Limb (tissue), 2 donors: ENCODE results near the gene TMPRSS7.

Experiments used
- DNase-seq, 2 donors: peaks; one replicate each; pipeline ENCODE4 v3.0.0-alpha.2; 2016; ENCODE audit errors: extremely low spot score in 2 of 2

Gene TMPRSS7

DNA sequence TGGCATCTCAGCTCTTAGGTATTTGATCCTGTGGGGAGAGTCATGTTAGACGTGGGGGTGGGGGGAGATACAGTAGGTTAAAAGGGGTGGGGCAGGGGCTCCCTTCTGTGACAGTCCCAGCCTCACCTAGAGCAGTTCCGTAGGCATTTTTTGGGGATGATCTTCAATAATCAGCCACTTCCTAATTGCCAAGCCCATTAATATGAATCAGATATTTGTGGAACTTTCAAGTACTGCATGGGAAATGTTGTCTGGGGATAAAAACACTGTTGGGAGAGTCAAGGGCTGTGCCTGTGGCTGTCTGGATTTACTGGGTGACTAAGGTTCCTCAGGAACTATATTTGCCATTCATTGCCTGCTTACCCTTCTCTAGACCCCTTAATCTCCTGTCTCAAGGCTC, 61.2 kb downstream of the TMPRSS7 start:
- no peak for DNase-seq

DNA sequence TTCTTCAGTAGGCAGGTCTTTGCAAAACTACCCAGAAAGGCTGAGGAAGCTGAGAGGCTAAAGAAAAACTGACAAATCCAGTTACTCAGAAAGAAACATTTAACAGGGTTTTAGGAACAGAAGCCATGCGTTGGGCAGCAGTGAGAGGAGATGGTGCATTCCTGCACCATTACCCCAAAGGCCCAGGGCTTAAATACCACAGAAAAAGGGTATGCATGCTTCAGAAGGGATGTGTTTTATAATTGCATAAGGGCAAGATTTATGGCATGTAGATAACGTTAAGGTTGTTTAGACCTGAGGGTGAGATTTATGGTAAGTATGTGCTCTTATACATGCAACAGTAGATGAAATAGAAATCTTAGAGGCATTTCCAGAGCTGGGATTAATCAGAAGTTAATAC, 61.6 kb downstream of the TMPRSS7 start:
- DNase-seq = no peak

DNA sequence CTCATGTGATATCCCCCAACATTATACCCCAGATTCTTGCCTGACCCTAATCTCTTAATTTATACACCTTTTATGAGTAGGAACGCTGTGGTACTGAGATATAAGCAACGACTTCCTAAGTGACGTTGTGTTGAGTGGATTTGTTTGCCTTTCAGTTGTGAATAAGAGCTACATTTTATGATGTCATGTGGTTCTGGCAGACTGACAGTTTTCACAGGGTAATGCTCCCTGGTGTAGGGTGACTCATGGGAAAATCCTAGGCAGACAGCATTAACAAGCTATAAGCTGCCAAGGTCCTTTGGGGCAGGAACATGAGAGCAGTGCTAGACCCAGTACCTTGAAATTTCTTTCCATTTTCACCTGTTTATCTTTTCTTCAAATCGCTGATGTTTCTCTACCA, 62.8 kb downstream of the TMPRSS7 start:
- no peak for DNase-seq

DNA sequence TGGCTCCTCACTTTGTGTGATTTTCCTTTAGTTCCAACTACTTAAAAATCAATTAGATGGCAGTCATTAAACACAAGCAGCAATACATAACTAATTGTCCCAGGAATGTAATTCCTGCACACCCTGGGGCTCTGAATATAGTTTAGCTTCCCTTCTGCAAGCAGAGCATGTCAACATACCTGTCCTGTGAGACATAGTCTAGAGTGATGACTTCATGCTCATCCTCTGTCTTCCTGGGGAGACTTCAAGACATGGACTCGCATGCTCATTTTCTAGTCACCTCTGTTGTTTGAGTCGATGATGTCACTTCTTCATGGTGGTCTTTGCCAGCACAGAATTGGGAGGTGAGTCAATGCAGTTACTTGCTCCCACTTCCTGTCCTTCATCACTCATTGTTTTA, 67.4 kb downstream of the TMPRSS7 start:
- no peak for DNase-seq

DNA sequence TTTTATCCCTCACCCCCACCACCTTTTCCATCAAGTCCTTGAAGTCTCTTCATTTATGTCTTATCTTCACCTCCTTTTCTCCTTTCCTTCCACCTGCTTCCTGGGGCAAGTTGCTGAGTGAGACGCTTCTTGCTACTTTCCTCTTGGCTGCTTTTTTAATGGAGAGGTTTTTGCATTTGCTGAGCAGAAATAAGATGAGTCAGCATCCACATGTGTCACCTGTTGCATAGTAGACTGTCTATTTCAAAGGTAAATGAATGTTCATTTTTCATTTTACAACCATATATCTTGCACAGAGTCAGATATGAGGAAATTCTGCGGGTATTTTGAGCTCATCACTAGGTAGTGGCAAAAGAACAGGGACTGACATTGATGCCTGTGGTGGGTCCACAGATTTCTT, 70.2 kb downstream of the TMPRSS7 start:
- no peak for DNase-seq

DNA sequence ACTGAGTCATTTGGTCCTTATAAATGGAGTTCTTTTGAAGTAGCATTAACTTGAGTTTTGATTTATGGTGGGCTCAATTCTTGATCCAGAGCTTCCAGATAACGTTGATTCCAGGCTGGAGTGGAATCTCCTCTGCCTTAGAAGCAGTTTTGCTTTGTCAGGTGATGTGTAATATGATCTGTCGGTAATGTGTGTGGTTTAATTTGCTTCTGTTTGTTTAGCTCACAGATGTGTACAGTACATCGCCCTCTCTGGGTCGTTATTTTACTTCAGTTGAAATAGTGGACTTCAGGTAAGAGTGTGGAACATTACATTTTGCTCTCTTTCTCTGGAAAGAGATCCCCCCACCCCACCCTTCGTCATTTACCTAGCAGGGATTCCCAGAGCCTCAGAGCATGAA, 74.8 kb downstream of the TMPRSS7 start:
- no peak for DNase-seq

DNA sequence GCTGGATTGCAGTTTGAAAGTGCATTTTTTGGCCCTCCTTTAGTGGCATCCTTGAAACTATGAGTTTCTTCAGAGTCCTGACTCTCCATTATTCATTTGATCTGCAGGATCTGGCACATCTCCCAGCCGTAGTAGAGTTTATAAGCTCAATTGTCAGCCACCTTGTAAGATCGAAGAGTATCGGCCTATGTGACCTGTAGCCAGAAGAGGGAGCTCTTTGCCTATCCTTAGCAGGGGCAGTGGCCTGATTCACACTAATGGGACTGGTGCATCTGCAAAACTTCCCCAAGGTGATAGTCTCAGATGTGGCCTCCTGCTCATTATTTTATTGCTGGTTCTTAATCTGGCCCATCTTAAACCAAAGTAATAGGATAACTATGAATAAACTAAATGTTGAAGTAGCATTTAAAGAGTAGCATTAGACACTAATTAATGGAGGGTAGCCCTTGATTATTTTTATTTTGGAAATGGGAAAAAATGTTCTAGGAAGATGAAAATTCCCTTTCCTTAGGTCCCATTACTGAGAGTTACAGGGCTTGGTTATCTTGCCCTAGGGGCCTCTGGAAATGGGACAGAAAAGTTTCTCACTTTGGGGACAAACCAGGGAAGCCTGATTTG, 77.4 kb downstream of the TMPRSS7 start:
- no peak for DNase-seq

DNA sequence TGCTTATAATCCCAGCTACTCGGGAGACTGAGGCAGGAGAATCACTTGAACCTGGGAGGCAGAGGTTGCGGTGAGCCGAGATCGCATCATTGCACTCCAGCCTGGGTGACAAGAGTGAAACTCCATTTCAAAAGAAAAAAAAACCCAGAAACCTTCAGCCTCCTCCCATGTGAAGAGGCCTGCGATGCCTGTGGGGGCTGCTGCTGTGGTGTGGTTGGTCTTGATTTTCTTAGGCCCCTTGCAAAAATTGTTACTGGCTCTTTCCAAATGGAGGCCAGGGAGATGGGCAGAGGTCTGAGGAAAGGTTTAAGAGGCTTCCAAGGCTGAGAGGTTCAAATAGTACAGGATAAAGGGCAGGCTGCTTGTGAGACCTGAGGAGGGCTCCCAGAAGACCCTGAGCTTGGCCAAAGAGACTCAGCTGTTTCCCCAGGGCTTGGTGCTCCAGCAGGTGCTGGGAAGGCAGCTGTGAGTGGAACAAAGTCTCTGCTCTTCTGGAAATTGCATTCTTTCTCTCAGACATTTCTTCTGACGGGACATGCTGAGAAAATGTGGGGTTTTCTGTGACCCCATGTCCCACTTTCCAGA, 80.1 kb downstream of the TMPRSS7 start:
- no peak for DNase-seq

DNA sequence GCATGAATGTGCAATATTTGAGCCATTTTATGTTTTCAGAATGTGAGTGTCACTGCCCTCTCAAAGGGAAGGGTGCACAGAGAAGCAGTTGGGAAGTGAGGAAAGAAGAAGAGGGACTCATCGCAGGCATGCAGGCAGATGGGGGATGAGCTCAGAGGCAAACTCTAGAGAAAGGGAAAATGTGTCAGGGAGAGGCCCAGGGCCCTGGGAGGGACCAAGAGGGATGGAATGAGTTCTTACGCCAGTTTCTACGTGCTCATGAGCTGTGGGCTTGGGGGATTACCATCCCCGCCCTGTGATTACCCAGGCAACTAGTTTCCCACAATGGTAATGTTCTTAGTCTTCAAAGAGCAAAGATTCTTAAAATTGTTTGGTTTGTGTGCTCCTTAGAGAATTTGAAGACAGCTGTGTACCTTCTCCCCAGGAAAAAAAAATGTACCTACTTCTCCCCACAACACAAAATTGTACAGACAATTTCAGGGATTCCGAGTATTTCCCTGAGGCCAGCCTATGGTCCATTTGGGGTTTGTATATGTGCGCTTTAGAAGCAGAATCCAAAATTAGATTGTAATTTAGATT, 80.7 kb downstream of the TMPRSS7 start:
- DNase-seq = no peak

DNA sequence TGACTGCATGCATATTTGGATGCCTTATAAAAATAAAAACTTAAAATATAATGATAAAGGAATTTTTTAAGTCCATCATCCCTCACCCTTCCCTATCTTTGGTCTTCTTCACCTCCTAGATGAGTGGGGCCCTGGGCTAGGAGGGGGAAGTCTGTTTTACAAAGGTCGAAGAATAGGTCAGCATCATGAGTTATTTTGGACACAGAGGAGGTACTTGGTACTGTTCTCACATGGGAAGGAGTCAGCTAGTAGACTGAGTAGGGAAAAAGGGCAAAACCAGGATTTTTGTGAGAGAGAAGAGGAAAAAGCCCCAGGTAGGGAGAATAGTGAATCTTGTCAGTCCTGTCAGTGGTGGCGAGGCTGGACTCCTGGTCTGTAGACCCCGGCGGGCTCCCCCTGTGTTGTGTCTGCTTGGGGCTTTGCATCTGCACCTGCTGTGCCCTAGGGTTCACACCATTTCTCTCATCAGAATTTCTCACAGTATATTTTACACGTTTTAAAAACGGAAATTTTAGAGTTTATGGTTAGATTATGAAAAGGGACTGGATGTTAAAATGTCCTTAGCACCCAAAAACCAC, 81.4 kb downstream of the TMPRSS7 start:
- DNase-seq = no peak

DNA sequence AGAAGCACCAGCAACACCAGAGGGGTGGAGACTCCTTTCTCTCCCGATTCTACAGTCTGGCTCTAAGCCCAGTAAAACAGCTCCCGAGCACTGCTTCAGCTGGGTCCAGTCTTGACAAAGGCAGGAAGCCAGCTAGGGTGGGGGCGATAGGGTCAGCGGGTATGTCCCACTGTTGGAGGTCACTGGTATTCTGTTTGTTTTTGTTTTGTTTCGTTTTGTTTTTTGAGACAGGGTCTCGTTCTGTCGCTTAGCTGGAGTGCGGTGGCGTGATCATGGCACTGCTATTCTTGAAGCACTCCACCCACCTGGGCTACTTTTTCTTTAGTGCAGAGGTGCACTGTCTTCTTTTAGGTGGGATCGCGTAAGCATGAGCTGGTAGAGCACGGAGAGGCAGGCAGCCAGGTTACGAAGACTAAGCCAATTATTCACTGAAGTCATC, 82.2 kb downstream of the TMPRSS7 start:
- no peak for DNase-seq

DNA sequence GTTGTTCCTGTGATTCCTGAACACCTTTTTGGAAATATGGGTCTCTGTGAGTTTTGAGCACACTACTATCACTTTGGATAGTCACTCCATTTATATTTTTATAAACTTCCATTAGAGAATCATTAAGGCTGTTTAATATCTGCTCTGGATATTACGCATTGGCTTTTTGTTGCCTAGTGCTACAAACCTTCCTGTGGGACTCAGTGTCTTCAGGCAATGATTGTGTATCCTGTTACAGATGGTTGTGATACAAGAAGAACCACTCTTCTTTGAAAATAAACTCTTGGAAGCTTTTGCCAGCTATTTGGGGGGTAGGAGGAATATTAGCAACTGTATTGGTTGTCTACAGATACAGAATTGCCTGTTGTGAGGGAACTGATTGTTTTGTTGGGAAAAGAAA, 82.9 kb downstream of the TMPRSS7 start:
- DNase-seq = no peak

DNA sequence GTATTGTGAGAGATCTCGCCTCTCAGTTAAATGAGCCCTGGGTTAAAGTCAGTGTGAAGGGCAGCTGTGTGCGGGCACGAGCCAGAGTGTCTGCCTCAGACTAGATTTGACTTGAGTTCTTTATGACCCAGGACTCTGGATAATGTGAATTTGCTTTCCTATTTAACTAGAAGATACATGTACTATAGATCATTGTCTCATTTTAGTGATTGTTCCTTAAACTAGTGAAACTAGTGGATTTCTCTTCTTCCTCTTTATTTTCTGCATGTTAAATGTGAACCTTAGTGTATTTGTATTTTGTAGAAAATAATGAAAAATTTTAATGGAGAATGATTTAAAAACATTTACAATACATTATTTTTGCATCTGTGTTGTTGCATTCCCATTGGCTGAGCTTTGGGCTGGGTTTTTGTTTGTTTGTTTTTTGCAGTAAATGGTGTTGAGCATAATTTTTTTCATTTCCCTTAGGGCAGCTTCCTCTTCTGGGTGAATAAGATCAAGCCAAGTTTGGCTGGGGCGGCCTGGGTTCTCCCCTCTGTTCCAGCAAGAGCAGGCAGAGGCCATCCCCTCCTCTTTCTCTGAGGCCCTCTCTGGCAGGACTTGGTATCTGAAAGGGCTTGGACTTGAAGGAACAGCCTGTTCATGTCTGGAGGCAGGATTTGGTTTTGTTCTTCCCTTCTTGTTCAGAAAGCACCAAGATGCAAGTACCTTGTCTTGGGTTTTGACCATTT, 83.5 kb downstream of the TMPRSS7 start:
- no peak for DNase-seq

DNA sequence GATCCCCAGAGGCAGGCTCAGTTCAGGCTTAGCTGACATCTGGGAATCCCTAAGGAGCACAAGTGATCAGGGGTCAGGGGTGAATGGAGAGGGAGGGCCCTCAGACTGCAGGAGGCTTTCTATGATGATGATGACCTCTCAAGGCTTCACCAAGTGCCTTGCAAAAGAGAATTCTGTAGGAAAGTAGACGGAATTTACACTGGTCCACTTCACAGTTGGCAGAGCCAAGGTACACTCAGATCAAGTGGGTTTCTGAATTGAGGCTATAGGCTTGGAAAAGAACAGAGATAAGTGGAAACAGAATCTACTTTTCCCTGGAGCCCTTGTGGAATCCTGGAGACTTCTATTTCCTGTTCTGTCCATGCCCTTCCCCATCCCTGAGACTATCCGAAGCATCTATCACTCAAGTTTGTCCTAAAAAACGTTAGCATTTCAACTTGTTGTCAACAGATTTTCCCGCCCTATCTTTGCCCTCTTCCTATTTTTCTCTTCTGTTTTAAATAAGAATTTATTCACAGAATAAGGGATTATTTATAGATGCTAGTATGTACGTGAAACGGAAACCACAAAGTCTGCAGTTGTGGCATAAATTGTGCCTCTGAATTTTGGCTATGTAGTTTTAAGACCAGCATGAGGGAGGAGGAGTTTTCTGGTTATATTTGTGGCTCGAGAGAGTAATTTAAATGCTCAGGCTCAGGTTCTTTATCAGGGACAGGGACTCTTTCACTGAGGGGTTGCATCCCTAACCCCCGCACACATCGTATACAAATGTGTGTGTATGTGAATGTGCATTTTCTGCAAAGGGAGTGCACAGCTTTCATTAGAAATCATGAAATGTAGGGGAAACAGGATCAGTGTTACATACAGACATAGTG, 85.7 kb downstream of the TMPRSS7 start:
- no peak for DNase-seq

DNA sequence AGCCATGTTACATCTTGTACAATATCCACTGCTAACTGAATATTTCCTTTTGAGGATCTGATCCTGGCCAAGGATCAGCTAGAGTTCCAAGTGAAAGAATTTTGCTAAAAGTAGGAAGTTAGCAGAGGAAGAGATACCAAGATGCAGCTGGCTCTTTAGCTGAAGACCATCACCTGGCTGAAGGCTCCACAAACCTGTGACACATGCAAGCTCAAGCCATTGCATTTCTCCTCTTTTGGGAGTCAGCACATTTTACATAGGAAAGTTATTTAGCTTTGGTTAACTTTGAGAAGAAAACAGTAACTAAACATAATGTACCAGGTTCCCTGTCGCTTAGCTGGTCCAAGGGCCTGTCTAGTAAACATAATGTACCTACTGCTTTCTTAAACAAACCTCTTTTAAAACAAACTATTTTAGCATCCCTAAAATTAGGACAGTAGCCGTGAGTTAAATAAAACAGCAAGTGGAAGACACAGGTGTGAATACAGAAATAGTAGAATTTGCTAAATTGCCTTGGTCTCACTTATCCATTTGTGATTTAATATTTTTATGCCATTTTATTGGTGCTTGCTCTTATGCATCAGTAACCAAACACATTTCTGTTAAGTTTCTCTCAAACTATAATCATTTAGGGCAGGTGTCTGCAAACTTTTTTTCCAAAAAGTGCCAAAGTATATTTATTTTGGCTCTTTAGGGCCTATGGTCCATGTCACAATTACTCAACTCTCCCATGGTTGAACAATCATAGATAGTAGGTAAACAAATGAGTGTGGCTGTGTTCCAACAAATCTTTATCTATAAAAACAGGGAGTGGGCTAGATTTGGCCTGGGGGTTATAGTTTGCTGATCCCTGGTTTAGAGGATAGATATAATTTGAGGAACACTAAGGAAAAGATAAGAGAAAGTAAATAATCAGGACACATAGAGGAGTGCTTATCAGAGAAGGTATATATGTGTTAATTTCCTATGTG, 87.3 kb downstream of the TMPRSS7 start:
- no peak for DNase-seq

DNA sequence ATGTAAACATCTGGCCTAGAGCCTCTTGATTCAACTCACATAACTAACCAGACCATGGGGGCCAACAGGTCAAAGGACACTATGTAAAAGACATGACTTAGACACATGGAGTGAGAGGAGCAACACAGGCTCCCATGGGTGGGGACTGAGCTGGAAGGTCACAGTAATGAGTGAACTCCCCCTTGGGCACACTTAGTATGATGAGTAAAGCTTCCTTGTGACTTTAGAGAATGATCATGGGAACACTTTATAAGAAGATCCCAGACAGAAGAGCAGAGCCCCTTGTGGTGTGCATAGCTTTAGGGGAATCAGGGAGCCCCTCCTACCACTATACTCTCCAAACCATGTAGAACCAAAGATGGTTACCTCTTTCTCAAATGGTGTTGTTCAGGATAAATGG, 88.3 kb downstream of the TMPRSS7 start:
- DNase-seq = no peak

DNA sequence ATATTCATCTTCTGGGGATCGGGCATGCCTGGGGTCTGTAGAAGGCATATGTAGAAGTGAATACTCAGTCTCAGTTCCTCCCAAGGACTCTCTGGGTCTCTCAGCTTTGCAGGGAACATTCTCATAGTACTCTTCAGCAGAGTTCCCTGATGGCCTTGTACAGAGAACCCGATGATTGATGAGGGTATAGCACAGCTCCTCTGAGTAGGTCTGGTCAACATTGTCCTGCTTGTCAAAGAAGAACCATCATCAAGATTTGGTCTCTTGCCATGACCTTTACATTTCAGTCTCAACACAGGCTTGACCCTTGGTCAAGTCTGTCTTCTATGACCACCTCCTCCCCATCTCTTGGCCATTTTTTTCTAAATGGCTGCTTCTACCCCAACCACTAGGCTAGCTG, 89.0 kb downstream of the TMPRSS7 start:
- DNase-seq = no peak

DNA sequence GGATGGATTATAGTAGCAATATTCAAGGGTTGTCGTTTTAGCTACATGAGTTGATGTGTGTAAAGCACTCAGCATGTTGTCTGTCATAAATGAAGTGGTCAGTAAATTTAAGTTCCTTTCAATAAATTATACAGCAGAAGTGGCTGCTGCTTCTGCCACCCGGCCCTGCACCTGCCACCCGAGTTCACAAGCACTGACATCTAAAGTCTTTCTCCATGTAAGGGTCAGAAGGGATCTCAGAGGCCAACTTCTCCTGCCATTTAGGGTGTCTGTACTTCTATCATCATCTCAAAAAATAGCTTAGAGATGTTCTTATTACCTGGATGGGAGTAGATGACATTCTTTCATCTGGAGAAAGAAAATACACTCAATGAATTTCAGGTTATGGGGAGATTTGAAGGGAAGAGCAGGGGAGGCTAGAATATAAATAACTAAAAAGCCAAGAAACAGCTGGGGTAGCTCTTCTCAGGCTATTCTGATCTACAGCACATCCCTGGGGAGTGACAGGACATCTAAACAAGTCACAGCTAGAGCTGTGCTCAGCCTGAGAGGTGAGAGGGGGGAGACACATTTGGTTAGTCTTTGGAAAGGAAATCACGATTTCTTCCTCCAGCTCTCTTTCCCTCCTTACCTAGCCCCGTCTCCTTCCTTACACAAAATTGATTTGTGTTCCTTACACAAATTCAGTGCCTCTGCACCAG, 90.5 kb downstream of the TMPRSS7 start:
- DNase-seq = no peak

DNA sequence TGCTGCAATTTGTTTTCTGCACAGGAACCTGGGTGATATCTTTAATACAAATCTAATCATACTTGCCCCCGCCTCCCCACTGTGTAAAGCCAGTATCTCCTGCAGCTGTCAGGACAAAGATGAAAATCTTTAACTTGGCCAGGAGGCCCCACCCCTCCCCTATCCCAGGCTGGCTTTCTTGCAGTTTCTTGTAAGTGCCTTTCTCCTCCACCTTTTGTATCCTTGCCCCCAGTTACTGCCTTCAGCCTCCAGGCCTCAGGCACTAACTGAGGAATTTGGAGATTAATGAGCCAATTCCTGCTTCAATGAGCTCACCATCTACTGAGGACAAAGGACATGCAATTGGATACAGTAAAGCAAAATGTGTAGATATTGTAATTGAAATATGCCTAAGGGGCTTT, 92.0 kb downstream of the TMPRSS7 start:
- DNase-seq = no peak
